Measurements from ENCODE around the gene GRB10.

- TF ChIP-seq CTCF (IDR thresholded peaks at IDR 0.05 in 4 of 5, conservative IDR thresholded peaks at IDR 0.05 in 1 of 5) (peak in 1 of 5 experiments; percentile 21), POLR2A (IDR thresholded peaks at IDR 0.05) (peak; percentile 63 to 74)
These were observed 129.4 kb downstream of the GRB10 start for GRCh38 chr7:50653126-50653864.
